D341Med (cell line): ENCODE results near the gene OSER1.
A peak's percentile ranks its signal among the peaks of the same experiment; 100 is the strongest.
"Not testable (repeated sequence)": the region's sequence is repeated elsewhere in the genome, so short reads cannot be mapped to it uniquely, and the experiment has no call there.

Experiments
- DNase-seq: peaks from one replicate; pipeline ENCODE4 v3.0.0; 2012; ENCODE audit warnings: low spot score

The OSER1 gene

GRCh38 chr20:44200983-44201382 is 9.6 kb downstream of the OSER1 start:
- DNase-seq, result no peak

GRCh38 chr20:44200371-44200770 is 10.2 kb downstream of the OSER1 start:
- no peak for DNase-seq

- no peak for DNase-seq
Observed at GRCh38 chr20:44199877-44200276, 10.7 kb downstream of the OSER1 start.

GRCh38 chr20:44198872-44199271 is 11.7 kb downstream of the OSER1 start:
- no peak for DNase-seq

- DNase-seq, result no peak
Observed at GRCh38 chr20:44196271-44196670, 14.3 kb downstream of the OSER1 start.

GRCh38 chr20:44195605-44196004 is 15.0 kb downstream of the OSER1 start:
- DNase-seq, result no peak

- no peak for DNase-seq
Observed at GRCh38 chr20:44193801-44194200, 16.8 kb downstream of the OSER1 start.

GRCh38 chr20:44191640-44192039 is 18.9 kb downstream of the OSER1 start:
- DNase-seq, result not testable (repeated sequence)

- peak; percentile 55 for DNase-seq
Observed at GRCh38 chr20:44190197-44190852, 20.2 kb downstream of the OSER1 start.

GRCh38 chr20:44188752-44189151 is 21.8 kb downstream of the OSER1 start:
- DNase-seq, result no peak

GRCh38 chr20:44187772-44188709 is 22.5 kb downstream of the OSER1 start:
- DNase-seq, result no peak

- DNase-seq, result no peak
Observed at GRCh38 chr20:44187054-44187771, 23.4 kb downstream of the OSER1 start, which contains the start of gene JPH2. Gene JPH2 (minus strand): TSS chr20:44187188. CDS start chr20:44186705, 483 bp downstream.

GRCh38 chr20:44186674-44187053 is 23.9 kb downstream of the OSER1 start:
- DNase-seq, result no peak

GRCh38 chr20:44186201-44186600 is 24.4 kb downstream of the OSER1 start:
- DNase-seq, result no peak

GRCh38 chr20:44185574-44185973 is 25.0 kb downstream of the OSER1 start:
- no peak for DNase-seq

- no peak for DNase-seq
Observed at GRCh38 chr20:44183282-44183681, 27.3 kb downstream of the OSER1 start.

- DNase-seq, result no peak
Observed at GRCh38 chr20:44182863-44183262, 27.7 kb downstream of the OSER1 start.

GRCh38 chr20:44182135-44182765 is 28.3 kb downstream of the OSER1 start:
- no peak for DNase-seq

GRCh38 chr20:44181611-44182010 is 29.0 kb downstream of the OSER1 start:
- DNase-seq, result no peak

GRCh38 chr20:44180814-44181213 is 29.8 kb downstream of the OSER1 start:
- DNase-seq, result no peak

GRCh38 chr20:44176833-44177534 is 33.6 kb downstream of the OSER1 start:
- DNase-seq, result no peak
